ENCODE measurements around the gene VASN. TPM values are rescaled to one million over a fixed set of nuclear protein-coding genes. Genes with fewer than 3 reads are reported as not detected.

Gene VASN
- total and polyA plus RNA-seq, 9 of the 15 experiments (the other 6 are each of a cell fraction or from before 2014, with no cell fraction given), result 0.01 to 2.5 (median 0.41) TPM; not detected in 1

DNA sequence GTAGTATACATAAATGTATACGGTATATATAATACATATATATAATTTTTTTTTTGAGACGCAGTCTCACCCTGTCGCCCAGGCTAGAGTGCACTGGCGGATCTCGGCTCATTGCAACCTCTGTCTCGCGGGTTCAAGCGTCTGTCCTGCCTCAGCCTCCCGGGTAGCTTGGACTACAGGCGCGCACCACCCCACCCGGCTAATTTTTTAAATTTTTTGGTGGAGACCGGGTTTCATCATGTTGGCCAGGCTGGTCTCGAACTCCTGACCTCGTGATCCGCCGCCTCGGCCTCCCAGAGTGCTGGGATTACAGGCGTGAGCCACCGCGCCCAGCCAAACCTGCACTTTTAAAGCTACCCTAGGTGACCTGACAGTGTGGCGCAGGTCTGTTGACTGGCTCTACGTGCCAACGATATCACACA is 21.3 kb upstream of the VASN start (continued):
- no peak for TF ChIP-seq CREB3L1 (IDR thresholded peaks at IDR 0.05; ENCODE audit: borderline replicate concordance, low read depth)
- TF ChIP-seq ZNF644 (tag; IDR thresholded peaks at IDR 0.05; ENCODE audit: low read depth), result 0 out of 2 replicates have a peak, but pooled peaks have one; percentile 54
- TF ChIP-seq, protein P1, sequence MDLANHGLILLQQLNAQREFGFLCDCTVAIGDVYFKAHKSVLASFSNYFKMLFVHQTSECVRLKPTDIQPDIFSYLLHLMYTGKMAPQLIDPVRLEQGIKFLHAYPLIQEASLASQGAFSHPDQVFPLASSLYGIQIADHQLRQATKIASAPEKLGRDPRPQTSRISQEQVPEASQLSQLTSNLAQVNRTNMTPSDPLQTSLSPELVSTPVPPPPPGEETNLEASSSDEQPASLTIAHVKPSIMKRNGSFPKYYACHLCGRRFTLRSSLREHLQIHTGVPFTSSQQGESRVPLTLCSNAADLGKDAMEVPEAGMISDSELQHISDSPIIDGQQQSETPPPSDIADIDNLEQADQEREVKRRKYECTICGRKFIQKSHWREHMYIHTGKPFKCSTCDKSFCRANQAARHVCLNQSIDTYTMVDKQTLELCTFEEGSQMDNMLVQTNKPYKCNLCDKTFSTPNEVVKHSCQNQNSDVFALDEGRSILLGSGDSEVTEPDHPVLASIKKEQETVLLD (IDR thresholded peaks at IDR 0.05), result no peak
- TF ChIP-seq ZNF318 (IDR thresholded peaks at IDR 0.05; ENCODE audit: borderline replicate concordance in 1 of 2, low read depth in 1 of 2), result no peak
- TF ChIP-seq NR3C1 (CRISPR knock-in tag; IDR thresholded peaks at IDR 0.05), result no peak
- TF ChIP-seq PRMT5 (CRISPR knock-in tag; IDR thresholded peaks at IDR 0.05), result no peak; the same call in 1 of the 2 replicates
- no peak for TF ChIP-seq TCF15 (CRISPR knock-in tag; IDR thresholded peaks at IDR 0.05)
- TF ChIP-seq STAG1 (CRISPR knock-in tag; IDR thresholded peaks at IDR 0.05; ENCODE audit: borderline replicate concordance), result no peak
- TF ChIP-seq RBFOX2 (IDR thresholded peaks at IDR 0.05; ENCODE audit: low read depth, low read length), result no peak
- TF ChIP-seq SP2 (IDR thresholded peaks at IDR 0.05; ENCODE audit: extremely low read depth, low read depth, low read length, poor library complexity, severe bottlenecking), result no peak
- TF ChIP-seq RNF2 (IDR thresholded peaks at IDR 0.05), result no peak
- TF ChIP-seq HDAC2 (IDR thresholded peaks at IDR 0.05), result no peak
- TF ChIP-seq, protein P2, sequence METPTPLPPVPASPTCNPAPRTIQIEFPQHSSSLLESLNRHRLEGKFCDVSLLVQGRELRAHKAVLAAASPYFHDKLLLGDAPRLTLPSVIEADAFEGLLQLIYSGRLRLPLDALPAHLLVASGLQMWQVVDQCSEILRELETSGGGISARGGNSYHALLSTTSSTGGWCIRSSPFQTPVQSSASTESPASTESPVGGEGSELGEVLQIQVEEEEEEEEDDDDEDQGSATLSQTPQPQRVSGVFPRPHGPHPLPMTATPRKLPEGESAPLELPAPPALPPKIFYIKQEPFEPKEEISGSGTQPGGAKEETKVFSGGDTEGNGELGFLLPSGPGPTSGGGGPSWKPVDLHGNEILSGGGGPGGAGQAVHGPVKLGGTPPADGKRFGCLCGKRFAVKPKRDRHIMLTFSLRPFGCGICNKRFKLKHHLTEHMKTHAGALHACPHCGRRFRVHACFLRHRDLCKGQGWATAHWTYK (CRISPR knock-in tag; IDR thresholded peaks at IDR 0.05), result no peak
- TF ChIP-seq LARP7 (IDR thresholded peaks at IDR 0.05), result 0 out of 2 replicates have a peak, but pooled peaks have one; percentile 27
- no peak for TF ChIP-seq ZNF717 (CRISPR knock-in tag; IDR thresholded peaks at IDR 0.05)
- no peak for TF ChIP-seq ZNF282 (CRISPR knock-in tag; IDR thresholded peaks at IDR 0.05)

Data from K562 (cell line).